HG02970 (cell line): ENCODE measurements around the gene GJC1.

Experiments used
- ATAC-seq: cut with Tn5 transposase; IDR thresholded peaks from one replicate; pipeline ENCODE4 v1.9.1; 2021; ENCODE audit warnings: mild to moderate bottlenecking, moderate library complexity, moderate number of reproducible peaks; ENCODE audit not compliant: unreplicated experiment, low FRiP score

GJC1 gene

GRCh38 chr17:44804302-44805089 is 25.6 kb downstream of the GJC1 start:
- ATAC-seq: no peak

- ATAC-seq: no peak
Observed at GRCh38 chr17:44801880-44802279, 28.2 kb downstream of the GJC1 start.

DNA sequence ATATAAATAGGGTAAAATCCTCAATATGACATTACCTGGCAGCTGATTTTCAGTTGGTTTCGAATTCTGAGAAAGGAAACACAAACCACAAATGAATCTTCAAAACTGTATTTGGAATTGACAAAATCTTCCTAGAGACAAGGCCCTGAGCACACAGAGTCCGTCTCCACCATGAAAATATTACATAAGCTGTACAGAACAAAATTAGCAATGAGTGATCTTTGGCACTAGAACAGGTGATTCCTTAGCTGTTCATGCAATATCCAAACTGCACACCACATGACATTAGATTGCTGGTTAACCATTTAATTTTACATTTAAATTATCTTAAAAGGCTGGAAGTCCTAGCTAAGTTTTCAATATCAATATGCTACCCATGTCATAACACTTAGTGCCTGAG is 31.7 kb downstream of the GJC1 start:
- ATAC-seq: no peak

GRCh38 chr17:44797802-44798201 is 32.3 kb downstream of the GJC1 start:
- no peak for ATAC-seq

DNA sequence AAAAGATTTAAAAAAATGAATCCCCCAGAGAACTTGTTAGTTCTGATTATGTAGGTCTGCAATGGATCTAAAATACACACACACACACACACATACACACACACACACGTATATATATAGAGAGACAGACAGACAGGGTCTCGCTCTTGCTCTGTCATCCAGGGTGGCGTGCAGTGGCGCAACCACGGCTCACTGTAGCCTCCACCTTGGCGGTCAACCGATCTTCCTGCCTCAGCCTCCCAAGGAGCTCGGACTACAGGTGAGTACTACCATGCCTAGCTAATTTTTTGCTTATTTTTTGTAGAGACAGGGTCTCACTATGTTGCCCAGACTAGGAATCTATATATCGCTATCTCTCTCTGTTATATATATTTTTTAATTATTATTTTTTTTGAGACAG is 33.4 kb downstream of the GJC1 start:
- ATAC-seq: no peak

DNA sequence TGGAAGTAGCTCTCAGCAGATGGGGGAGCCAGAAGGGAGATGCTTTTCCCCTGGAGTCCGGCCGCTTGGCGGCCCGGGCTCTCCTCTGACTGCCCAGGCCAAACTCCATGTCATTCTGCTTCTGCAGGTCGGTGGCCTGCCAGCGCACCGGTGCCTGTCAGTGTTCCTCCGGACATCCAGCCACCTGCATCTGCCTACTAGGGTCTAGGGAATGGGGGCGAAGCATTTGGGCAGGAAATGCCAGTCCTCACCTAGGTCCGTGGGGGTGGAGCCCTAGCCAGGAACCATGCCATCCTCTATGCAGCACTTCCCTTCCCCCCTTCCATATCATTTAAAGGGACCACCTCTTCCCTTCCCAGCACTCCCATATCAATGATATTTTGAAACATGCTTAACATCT is 34.2 kb downstream of the GJC1 start:
- no peak for ATAC-seq

DNA sequence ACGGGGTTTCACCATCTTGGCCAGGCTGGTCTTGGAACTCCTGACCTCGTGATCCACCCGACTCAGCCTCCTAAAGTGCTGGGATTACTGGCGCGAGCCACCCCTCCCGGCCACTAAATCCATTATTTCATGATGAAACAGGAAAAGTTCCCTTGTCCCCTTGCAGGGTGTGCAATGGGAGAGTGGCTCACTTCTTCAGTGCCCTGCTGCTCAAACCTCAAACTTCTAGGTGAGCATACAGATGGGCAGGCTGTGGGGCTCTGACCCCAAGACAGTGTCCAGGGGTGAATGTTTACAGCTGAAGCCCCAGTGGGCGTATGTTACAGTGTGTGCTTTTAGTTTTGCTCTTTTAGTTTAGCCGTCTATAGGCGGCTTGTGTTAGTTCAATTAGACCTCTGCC is 34.7 kb downstream of the GJC1 start:
- ATAC-seq: no peak

- no peak for ATAC-seq
Observed at GRCh38 chr17:44794851-44795413, 35.2 kb downstream of the GJC1 start.

DNA sequence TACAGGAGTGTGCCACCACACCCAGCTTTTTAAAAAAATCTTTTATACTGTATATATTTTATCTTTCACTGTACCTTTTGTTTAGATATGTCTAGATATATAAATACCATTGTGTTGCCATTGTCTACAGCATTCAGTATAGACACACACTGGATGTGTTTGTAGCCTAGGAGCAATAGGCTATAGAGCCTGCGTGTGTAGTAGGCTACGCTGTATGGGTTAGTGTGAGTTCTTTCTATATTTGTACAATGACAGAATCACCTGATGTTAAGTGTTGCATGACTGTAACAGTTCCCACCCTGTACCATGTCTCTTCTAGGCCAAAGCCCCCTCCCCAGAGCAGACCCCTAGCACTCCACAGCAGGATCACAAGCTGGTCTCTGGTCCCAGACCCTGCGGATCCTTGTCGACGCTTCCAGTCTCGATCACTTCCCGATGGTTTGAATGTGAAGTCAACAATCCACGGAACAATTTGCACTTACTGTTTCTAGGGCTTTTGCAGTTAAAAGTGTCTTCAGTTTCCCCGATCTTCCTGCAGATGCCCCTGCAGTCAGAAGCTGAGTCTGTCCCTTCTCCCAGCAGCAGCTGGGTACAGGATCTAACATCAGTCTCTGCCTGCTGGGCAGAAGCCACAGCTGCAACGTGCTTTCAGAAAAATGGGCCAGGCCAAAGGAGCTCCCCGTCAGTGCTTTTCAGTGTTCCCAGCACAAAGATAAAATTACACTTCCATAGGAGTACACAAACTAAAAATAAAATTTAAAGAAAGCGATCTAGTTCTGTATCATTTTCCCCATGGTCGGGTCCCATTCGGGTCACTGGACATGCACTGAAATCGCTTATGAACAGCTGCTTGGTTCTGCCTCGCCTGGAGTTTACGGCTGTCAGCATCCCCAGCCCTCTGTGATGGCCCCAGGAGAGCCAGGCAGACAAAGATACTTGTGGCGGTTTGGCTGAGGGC is 35.9 kb downstream of the GJC1 start:
- ATAC-seq: no peak

- ATAC-seq: no peak
Observed at GRCh38 chr17:44792276-44792675, 37.8 kb downstream of the GJC1 start.

GRCh38 chr17:44788139-44788538 is 41.9 kb downstream of the GJC1 start:
- ATAC-seq: no peak

DNA sequence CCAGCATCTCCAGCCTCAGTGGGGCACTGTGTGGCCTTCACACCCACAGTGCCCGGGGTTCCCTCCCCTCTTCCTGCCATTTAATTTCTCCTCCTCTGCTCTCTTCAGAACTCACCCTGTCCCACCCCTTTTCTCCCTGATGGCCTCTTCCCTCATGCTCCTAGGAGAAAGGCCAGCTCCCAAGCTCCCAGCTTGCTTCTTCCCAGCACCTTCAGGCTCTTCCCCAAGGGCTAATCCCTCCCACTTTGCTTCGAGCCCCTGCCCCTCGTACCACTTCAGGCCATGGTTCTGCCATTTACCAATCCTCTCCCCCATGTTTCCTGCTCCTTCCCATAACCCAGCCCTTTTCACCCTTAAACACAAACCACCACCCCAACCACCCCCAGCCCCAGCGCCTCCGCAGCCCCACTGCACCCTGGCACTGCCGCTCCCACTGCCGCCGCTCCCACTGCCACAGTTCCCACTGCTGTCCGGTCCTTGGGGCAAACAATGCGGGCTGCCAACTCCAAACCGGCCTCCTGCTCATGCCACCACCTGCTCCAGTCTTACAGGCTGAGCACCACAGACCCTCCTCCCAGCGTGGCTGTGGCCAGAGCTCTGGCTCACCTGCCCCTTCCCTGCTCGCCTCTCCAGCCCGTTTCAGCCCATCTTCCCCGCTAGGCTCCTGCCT is 42.7 kb downstream of the GJC1 start:
- no peak for ATAC-seq

DNA sequence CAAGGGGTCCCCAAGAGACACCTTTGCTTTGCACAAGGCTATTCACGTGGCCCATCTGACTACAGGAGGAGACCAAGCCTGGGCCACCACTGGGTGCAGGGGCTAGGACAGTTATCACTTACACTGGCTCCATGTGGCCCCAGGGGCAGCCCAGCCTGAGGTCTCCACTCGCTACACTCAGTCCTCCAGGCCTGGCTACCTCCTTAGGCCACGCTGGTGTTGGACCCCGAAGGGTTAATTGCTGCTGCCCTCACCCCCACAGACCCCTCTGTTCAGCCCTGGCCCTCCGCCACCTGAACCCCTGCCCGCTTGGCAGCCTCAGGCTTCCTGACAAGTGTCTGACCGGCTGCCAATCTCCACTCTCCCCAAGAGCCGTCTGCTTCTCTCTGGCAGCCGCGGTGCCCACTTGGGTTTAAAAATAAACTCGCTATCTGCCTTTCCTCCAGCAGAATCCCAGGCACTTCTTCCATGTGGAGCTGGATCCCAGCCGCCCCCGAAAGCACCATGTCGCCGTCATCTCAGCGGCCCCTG is 43.5 kb downstream of the GJC1 start:
- no peak for ATAC-seq

DNA sequence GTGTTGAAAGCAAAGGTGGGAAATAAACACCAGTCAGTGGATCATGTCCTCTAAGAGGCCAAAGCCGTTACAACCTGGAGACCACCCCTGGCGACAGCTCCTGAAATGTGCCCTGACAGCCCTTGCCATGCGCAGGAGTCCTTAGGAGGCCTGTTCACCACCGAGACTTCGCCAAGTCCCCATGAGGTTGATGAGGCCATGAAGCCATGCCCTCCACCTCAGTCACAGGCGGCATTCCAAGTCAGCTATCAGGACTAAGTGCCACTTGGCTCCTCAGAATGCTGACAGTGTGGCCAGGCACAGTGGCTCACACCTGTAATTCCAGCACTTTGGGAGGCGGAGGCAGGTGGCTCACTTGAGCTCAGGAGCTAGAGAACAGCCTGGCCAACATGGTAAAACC is 44.2 kb downstream of the GJC1 start:
- no peak for ATAC-seq

DNA sequence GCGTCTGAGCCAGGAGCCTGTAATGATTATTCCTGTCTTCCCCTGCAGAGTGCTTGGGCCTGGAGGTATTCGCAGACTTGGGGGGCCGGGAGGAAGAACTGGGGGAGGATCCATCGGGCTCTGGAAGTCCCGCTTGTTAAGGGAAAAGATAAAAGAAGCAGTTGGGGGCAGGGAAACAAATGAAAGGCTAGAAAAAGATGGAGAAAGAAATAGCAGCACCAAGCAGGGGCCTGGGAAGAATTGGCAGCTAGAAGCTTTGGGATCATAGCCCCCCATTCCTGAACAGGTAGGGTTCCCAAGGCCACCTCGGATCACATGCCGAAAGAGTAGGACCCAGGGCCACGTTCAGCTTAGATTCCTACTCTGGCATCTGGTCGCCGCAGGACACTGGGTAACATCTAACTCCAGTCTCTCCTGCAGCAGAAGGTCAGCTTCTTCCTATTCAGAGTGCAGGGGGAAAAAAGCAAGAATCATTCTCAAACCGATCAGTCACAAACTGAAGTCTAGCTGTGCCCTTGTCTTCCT is 47.7 kb downstream of the GJC1 start:
- ATAC-seq: no peak

- no peak for ATAC-seq
Observed at GRCh38 chr17:44781551-44782325, 48.3 kb downstream of the GJC1 start.

DNA sequence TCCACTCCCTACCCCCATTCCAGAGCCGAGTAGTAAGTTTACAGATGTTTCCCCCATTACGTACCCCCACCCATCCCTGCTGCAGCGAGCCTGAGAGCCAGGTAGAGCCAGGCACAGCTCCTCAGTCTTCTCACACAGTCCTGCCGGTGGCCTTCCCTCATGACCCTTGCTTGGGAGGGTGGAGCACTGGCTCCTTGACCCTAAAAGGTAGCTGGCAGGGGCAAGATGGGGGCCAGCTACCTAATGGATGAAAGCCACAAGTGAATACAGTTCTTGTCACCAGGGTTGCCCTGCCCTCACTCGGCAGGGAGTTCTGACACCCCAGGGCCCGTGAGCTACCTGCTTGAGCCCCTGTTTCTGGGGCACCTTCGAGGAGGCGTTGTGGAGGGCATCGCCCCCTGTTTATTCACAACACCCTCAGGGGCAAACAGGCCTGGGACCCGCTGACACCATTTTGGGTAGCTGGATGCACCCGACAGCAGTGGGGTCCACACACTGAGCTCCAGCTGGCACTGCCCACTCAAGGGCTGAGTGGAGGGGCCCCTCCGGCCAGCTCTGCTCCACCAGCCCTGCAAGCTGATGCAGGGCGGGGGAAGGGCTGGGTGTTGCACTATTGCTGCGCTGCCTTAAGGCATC is 49.1 kb downstream of the GJC1 start:
- ATAC-seq: no peak

GRCh38 chr17:44780161-44780560 is 49.9 kb downstream of the GJC1 start:
- ATAC-seq: no peak
